Measurements from ENCODE around the gene EML3.
"Not testable (repeated sequence)": the region's sequence is repeated elsewhere in the genome, so short reads cannot be mapped to it uniquely, and the experiment has no call there.

Gene EML3

GRCh38 chr11:62593434-62594044, 19.0 kb downstream of the EML3 start:
- DNase-seq: no peak

GRCh38 chr11:62592989-62593421, 19.6 kb downstream of the EML3 start:
- DNase-seq: no peak

- no peak for DNase-seq
These were observed 20.3 kb downstream of the EML3 start for GRCh38 chr11:62592146-62592815.

GRCh38 chr11:62591448-62592145, 21.0 kb downstream of the EML3 start, which contains the start of gene TUT1:
TUT1 (minus strand) TSS chr11:62591523; CDS start chr11:62591485, 38 bp downstream.
- DNase-seq: peak; percentile 98

- no peak for DNase-seq
These were observed 23.5 kb downstream of the EML3 start for GRCh38 chr11:62588966-62589637.

- not testable (repeated sequence) for DNase-seq
These were observed 27.2 kb downstream of the EML3 start for GRCh38 chr11:62585356-62585755.

- DNase-seq: not testable (repeated sequence)
These were observed 30.8 kb downstream of the EML3 start for GRCh38 chr11:62581735-62582134.

GRCh38 chr11:62580959-62581715, 31.4 kb downstream of the EML3 start:
- no peak for DNase-seq

GRCh38 chr11:62579252-62579651, 33.3 kb downstream of the EML3 start:
- no peak for DNase-seq

- DNase-seq: no peak
These were observed 34.0 kb downstream of the EML3 start for GRCh38 chr11:62578541-62578940.

GRCh38 chr11:62577046-62577714, 35.4 kb downstream of the EML3 start:
- no peak for DNase-seq

GRCh38 chr11:62575837-62576236, 36.7 kb downstream of the EML3 start:
- no peak for DNase-seq

GRCh38 chr11:62575156-62575555, 37.4 kb downstream of the EML3 start:
- no peak for DNase-seq

- DNase-seq: no peak
These were observed 38.1 kb downstream of the EML3 start for GRCh38 chr11:62574363-62575071.

- DNase-seq: peak; percentile 97
These were observed 38.8 kb downstream of the EML3 start, which contains the start of gene EEF1G for GRCh38 chr11:62573592-62574362. EEF1G (minus strand) TSS chr11:62573891; CDS start chr11:62573842, 49 bp downstream.

GRCh38 chr11:62573006-62573591, 39.5 kb downstream of the EML3 start:
- DNase-seq: no peak

GRCh38 chr11:62572431-62572830, 40.1 kb downstream of the EML3 start:
- no peak for DNase-seq

- DNase-seq: not testable (repeated sequence)
These were observed 41.1 kb downstream of the EML3 start for GRCh38 chr11:62571493-62571892.

GRCh38 chr11:62570903-62571302, 41.7 kb downstream of the EML3 start:
- DNase-seq: not testable (repeated sequence)

- no peak for DNase-seq
These were observed 43.0 kb downstream of the EML3 start for GRCh38 chr11:62569611-62570010.

All from NCI-H2081 treated with DMSO at 0.1 percent for 48 hours (cell line).